ENCODE results near the gene NEK1. TPM values are rescaled to one million over a fixed set of nuclear protein-coding genes. Genes with fewer than 3 reads are reported as not detected.

NEK1 gene
- total RNA-seq, 2 experiments from 2014 or later: 7.4 to 26.2 TPM

- H3K27ac ChIP-seq (ENCODE audit: low read depth, low read length, poor library complexity, severe bottlenecking): no peak overlapping the region
- no peak for DNase-seq (ENCODE audit: low spot score)
- no peak overlapping the region for H3K4me3 ChIP-seq (ENCODE audit: low read depth, low read length, poor library complexity, severe bottlenecking)
- CTCF ChIA-PET (ENCODE audit: unreplicated experiment): no interaction called here
- 0 out of 2 replicates have a peak, but pooled peaks cover under 1% of the 10 kb centered on the region for H4K20me1 ChIP-seq (ENCODE audit: insufficient read depth, low read length)
- no peak overlapping the region for H2AFZ ChIP-seq (ENCODE audit: low read length)
- no peaks in the 10 kb centered on the region for H3K4me1 ChIP-seq (ENCODE audit: insufficient read depth, low read length, poor library complexity, severe bottlenecking)
- intact Hi-C loops (cut with micrococcal nuclease; ENCODE audit: unreplicated experiment): no loop called here
- TF ChIP-seq EZH2phosphoT487 (IDR thresholded peaks at IDR 0.05; ENCODE audit: borderline replicate concordance, low read depth, low read length): no peak
- no peak for TF ChIP-seq CTCF (conservative IDR thresholded peaks at IDR 0.05; ENCODE audit: low read length)
- H3K9me3 ChIP-seq (ENCODE audit: low read length): no peaks in the 10 kb centered on the region
- H3K79me2 ChIP-seq (ENCODE audit: insufficient read depth, low read depth, low read length): no peaks in the 10 kb centered on the region
- no TSS peak for BruUV-seq (replicated peaks)
- H3K9me2 ChIP-seq (ENCODE audit: insufficient read depth, low read length): no peaks in the 10 kb centered on the region
- no peak overlapping the region for H3K4me2 ChIP-seq (ENCODE audit: low read length)
- 0 out of 2 replicates have a peak, but pooled peaks cover 4% of the 10 kb centered on the region for H3K36me3 ChIP-seq (ENCODE audit: insufficient read depth, low read length)
- POLR2A ChIA-PET: no interaction called here
Measured at GRCh38 chr4:169404960-169405359, 207.4 kb downstream of the NEK1 start.

DNA sequence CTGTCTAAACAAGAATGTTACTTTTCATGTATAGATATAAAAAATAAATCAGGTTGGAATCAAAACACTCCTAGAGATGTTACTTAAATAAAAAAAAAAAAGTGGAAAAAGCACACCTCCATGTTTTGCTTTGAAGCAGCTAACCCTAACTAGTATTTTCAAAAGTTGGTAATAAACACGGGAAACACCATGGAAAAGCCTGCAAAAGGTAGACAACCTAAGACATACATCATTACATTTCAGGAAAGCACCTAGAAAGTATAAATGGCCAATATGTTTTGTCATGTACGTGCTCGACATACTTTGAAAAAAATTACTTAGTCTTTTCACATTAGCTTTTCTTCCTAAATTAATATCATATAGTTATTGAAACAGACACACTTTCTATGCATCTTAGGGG lies 211.6 kb downstream of the NEK1 start:
- no peaks in the 10 kb centered on the region for H3K9me3 ChIP-seq (ENCODE audit: low read length)
- CTCF ChIA-PET (ENCODE audit: unreplicated experiment): no interaction called here
- 0 out of 2 replicates have a peak, but pooled peaks cover 5% of the 10 kb centered on the region for H3K36me3 ChIP-seq (ENCODE audit: insufficient read depth, low read length)
- DNase-seq (ENCODE audit: low spot score): no peak
- no peaks in the 10 kb centered on the region for H3K9me2 ChIP-seq (ENCODE audit: insufficient read depth, low read length)
- H3K4me1 ChIP-seq (ENCODE audit: insufficient read depth, low read length, poor library complexity, severe bottlenecking): no peaks in the 10 kb centered on the region
- no peak overlapping the region for H2AFZ ChIP-seq (ENCODE audit: low read length)
- no TSS peak for BruUV-seq (replicated peaks)
- H3K79me2 ChIP-seq (ENCODE audit: insufficient read depth, low read depth, low read length): no peaks in the 10 kb centered on the region
- TF ChIP-seq EZH2phosphoT487 (IDR thresholded peaks at IDR 0.05; ENCODE audit: borderline replicate concordance, low read depth, low read length): no peak
- TF ChIP-seq CTCF (conservative IDR thresholded peaks at IDR 0.05; ENCODE audit: low read length): no peak
- H3K27ac ChIP-seq (ENCODE audit: low read depth, low read length, poor library complexity, severe bottlenecking): no peak overlapping the region
- H3K4me3 ChIP-seq (ENCODE audit: low read depth, low read length, poor library complexity, severe bottlenecking): no peak overlapping the region
- no peak overlapping the region for H3K4me2 ChIP-seq (ENCODE audit: low read length)
- intact Hi-C loops (cut with micrococcal nuclease; ENCODE audit: unreplicated experiment): no loop called here
- POLR2A ChIA-PET: no interaction called here
- H4K20me1 ChIP-seq (ENCODE audit: insufficient read depth, low read length): no peaks in the 10 kb centered on the region

DNA sequence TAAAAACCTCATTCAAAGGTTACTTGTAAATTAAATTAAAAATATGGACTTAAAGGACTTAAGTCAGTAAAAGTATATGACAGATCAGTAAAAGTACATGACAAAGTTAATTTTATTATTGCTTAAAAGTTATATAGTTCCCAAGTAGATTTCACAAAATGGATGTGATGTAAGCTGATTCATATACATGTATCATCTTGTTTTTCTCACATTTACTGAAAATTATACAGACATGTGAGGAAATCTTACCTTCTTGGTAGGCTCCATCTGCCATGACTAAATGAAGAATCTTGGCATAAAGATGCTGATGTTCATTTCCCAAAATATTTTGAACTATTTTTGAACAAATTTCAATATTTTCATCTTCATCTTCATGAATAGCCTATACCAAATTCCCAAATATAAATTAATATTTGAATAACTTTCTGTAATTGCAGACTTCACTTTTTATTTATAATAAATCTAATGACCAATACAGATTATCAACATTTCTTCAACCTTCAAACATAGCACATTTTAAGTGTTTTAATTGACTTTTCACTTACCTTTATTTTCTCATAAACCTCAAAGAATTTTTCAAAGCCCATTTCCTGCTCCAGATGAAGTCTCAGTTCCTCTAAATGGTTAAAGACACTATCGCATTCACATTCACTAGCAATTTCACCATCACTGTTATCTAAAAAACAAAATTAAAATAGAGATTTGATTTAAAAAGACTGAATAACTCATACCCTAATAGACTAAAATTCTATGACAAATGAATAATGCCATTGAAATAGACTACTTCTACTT lies 212.2 kb downstream of the NEK1 start:
- Histone ChIP-seq H3K4me1 (ENCODE audit: insufficient read depth, low read length, poor library complexity, severe bottlenecking) (no peaks in the 10 kb centered on the region), H3K4me2 (ENCODE audit: low read length) (no peak overlapping the region), H3K9me3 (ENCODE audit: low read length) (no peaks in the 10 kb centered on the region), H3K36me3 (ENCODE audit: insufficient read depth, low read length) (0 out of 2 replicates have a peak, but pooled peaks cover 5% of the 10 kb centered on the region), H3K27ac (ENCODE audit: low read depth, low read length, poor library complexity, severe bottlenecking) (no peak overlapping the region), H3K4me3 (ENCODE audit: low read depth, low read length, poor library complexity, severe bottlenecking) (no peak overlapping the region), H4K20me1 (ENCODE audit: insufficient read depth, low read length) (no peaks in the 10 kb centered on the region), H2AFZ (ENCODE audit: low read length) (no peak overlapping the region), H3K9me2 (ENCODE audit: insufficient read depth, low read length) (no peaks in the 10 kb centered on the region), H3K79me2 (ENCODE audit: insufficient read depth, low read depth, low read length) (no peaks in the 10 kb centered on the region)
- ChIA-PET CTCF (ENCODE audit: unreplicated experiment) (no interaction called here), POLR2A (interaction anchor here (0.6 kb wide), 1 partner anchor 583 kb away, joined by 4 read pairs; no protein-coding TSS in a partner anchor)
- no peak for DNase-seq (ENCODE audit: low spot score)
- intact Hi-C loops (cut with micrococcal nuclease; ENCODE audit: unreplicated experiment): no loop called here
- TF ChIP-seq CTCF (conservative IDR thresholded peaks at IDR 0.05; ENCODE audit: low read length): no peak
- TF ChIP-seq EZH2phosphoT487 (IDR thresholded peaks at IDR 0.05; ENCODE audit: borderline replicate concordance, low read depth, low read length): no peak
- BruUV-seq (replicated peaks): no TSS peak
